ENCODE results near the gene SH2D3A. TPM values are rescaled to one million over a fixed set of nuclear protein-coding genes. Genes with fewer than 3 reads are reported as not detected.

SH2D3A gene
- total and polyA plus RNA-seq, 9 donors: 0.18 to 18.3 (median 1.5) TPM; not detected in 1

DNA sequence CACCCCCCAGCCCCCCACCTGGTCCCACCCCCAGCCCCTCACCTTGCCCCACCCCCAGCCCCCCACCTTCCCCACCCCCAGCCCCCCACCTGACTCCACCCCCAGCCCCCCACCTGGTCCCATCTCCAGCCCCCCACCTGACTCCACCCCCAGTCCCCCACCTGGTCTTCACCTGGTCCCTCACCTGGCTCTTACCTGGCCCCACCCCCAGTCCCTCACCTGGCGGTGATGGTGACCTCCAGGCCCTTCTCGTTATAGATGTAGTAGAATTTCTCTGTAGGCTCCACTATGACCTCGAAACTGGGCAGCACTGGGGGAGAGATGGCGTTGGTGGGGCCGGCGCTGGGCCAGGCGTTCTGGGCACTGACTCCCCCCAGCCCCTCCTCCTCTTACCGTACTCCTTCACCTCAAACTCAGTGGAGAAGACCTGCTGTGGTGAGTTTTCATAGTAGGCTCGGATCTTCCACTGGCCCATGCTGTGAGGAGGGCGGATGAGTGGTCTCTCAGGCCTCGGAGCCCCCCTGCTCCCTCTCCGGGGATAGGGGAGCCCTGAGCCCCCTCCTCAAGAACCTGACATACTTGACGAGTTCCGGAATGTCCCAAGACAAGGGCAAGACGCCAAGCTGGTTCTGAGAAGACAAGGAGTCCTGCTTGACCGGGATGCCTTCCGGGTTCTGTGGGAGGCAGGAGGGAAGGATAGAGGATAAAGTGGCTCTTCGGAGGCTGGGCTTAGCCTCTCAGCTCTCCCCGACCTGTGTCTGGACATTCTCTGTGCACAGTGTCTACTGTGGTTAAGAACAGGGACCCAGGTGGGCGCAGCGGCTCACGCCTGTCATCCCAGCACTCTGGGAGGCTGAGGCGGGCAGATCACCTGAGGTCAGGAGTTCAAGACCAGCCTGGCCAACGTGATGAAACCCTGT, 53.2 kb downstream of the SH2D3A start:
- peak in 1 of 5 donors; percentile 33 for DNase-seq
- Histone ChIP-seq H3K27me3 (no peaks in the 10 kb centered on the region), H3K27ac (no peak overlapping the region), H3K4me3 (no peak overlapping the region), H3K9me3 (no peaks in the 10 kb centered on the region), H3K4me1 (ENCODE audit: insufficient read depth) (no peaks in the 10 kb centered on the region), H3K36me3 (no peaks in the 10 kb centered on the region)
- 59 to 63% (median 59%) methylated on average over 23 to 24 of the region's 24 CpGs for WGBS, 3 donors
- intact Hi-C loops (cut with DNase I): no loop called here
- TF ChIP-seq, protein P1, sequence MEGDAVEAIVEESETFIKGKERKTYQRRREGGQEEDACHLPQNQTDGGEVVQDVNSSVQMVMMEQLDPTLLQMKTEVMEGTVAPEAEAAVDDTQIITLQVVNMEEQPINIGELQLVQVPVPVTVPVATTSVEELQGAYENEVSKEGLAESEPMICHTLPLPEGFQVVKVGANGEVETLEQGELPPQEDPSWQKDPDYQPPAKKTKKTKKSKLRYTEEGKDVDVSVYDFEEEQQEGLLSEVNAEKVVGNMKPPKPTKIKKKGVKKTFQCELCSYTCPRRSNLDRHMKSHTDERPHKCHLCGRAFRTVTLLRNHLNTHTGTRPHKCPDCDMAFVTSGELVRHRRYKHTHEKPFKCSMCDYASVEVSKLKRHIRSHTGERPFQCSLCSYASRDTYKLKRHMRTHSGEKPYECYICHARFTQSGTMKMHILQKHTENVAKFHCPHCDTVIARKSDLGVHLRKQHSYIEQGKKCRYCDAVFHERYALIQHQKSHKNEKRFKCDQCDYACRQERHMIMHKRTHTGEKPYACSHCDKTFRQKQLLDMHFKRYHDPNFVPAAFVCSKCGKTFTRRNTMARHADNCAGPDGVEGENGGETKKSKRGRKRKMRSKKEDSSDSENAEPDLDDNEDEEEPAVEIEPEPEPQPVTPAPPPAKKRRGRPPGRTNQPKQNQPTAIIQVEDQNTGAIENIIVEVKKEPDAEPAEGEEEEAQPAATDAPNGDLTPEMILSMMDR (IDR thresholded peaks at IDR 0.05): no peak
- TF ChIP-seq EP300 (IDR thresholded peaks at IDR 0.05) (no peak), POLR2A (IDR thresholded peaks at IDR 0.05) (no peak)

DNA sequence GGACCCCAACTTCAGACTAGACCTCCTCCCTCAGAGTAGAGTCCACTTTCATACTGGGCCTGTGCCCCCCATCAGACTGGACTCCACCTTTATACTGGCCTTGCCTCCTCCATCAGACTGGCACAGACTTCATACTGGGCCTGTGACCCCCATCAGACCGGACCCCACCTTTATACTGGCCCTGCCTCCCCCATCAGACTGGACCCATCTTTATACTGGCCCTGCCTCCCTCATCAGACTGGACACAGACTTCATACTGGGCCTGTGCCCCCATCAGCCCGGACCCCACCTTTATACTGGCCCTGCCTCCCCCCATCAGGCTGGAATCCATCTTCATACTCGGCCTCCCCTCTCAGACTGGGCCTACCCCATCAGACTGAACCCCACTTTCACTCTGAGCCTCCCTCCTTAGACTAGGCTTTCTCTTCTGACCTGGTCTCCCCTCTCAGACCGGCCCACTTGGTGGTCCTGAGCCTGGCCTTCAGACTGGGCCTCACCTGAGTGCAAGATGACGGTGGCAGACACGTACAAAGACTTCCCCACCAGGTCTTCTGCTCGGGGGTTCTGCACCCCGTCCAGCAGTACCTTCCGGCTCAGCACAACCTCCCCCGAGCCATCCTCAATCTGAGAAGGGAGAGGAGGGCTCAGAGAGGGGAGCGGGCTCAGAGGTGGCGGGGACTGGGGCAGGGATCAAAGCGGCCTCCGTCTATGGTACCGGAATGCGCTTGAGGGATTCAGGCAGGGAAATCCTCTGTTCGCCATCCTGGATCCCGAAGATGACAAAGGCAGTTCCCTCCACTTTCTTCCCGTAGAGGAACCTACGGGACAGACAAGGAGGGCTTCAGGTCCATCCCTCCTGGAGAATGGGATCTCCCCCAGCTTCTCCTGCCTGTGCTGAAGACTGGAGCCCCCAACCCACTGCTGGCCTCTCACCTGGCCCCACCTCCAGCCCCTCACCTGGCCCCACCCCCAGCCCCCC, 54.3 kb downstream of the SH2D3A start:
- no peak overlapping the region for H3K4me3 ChIP-seq
- no peaks in the 10 kb centered on the region for H3K4me1 ChIP-seq (ENCODE audit: insufficient read depth)
- no peaks in the 10 kb centered on the region for H3K27me3 ChIP-seq
- no peaks in the 10 kb centered on the region for H3K36me3 ChIP-seq
- intact Hi-C loops (cut with DNase I): no loop called here
- H3K9me3 ChIP-seq: no peaks in the 10 kb centered on the region
- no peak for DNase-seq
- TF ChIP-seq, protein P1 (IDR thresholded peaks at IDR 0.05): no peak
- no peak for TF ChIP-seq EP300 (IDR thresholded peaks at IDR 0.05)
- TF ChIP-seq POLR2A (IDR thresholded peaks at IDR 0.05): no peak
- no peak overlapping the region for H3K27ac ChIP-seq
- WGBS, 3 donors: 89 to 93% (median 90%) methylated on average over 20 of the region's 20 CpGs

DNA sequence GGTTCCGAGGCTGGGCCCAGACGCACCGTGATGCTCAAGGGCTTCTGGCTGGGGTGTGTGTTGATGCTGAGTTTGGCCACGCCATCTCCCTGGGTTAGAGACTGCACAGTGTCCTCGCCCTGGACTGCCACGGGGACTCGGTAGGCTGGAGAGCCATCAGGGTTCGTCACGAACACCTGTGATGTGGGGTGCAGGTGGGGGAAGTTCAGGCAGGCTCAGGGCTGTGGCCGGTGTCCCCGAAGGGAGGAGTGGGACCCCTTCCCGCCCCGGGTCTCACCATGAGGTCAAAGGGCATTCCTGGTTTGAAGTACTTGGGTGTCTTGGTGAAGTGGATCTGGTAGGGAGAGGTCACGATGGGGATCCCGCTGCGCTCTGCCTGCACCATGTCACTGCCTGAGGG, 55.0 kb downstream of the SH2D3A start:
- Histone ChIP-seq H3K27me3 (no peaks in the 10 kb centered on the region), H3K4me1 (ENCODE audit: insufficient read depth) (no peaks in the 10 kb centered on the region), H3K9me3 (no peaks in the 10 kb centered on the region), H3K27ac (no peak overlapping the region), H3K36me3 (no peaks in the 10 kb centered on the region), H3K4me3 (no peak overlapping the region)
- intact Hi-C loops (cut with DNase I): no loop called here
- WGBS, 3 donors: 88 to 92% (median 89%) methylated on average over 16 of the region's 16 CpGs
- TF ChIP-seq, protein P1 (IDR thresholded peaks at IDR 0.05): no peak
- TF ChIP-seq EP300 (IDR thresholded peaks at IDR 0.05): no peak
- no peak for TF ChIP-seq POLR2A (IDR thresholded peaks at IDR 0.05)
- peak in 1 of 5 donors; percentile 17 for DNase-seq

DNA sequence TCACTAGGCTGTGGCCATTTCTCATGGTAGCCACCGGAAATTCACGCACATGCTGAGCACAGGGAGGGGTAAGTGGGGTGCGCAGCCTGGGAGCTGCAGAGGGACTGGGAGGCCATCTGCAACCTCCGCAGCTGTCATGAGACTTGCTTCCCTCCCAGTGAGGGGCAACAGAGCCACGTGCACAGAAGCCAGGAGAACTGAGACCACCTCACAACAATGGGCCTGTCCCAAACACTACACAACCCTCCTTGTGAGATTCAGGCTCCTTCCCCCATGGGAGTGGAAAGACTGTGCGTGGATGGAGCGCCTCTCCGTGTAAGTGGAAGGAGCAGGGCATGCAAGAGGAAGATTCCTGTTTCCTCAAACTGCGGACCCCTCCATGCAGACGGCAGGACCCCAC, 55.6 kb downstream of the SH2D3A start:
- intact Hi-C loops (cut with DNase I): no loop called here
- DNase-seq: peak in 1 of 5 donors; percentile 6
- Histone ChIP-seq H3K9me3 (no peaks in the 10 kb centered on the region), H3K4me1 (ENCODE audit: insufficient read depth) (no peaks in the 10 kb centered on the region), H3K27me3 (no peaks in the 10 kb centered on the region), H3K27ac (no peak overlapping the region), H3K4me3 (no peak overlapping the region), H3K36me3 (no peaks in the 10 kb centered on the region)
- WGBS, 3 donors: 75 to 79% (median 76%) methylated on average over 10 of the region's 10 CpGs
- TF ChIP-seq, protein P1 (IDR thresholded peaks at IDR 0.05): no peak

All from ovary (tissue), 9 donors.